WI38 (cell line): Measurements from ENCODE around the gene VAPA.

Experiments used
- H3K4me3 ChIP-seq: 2 replicates; pipeline ENCODE4 v1.5.1; 2011; ENCODE audit warnings: low read depth, mild to moderate bottlenecking, control low read depth, low read length
- CTCF ChIP-seq: IDR thresholded peaks from 2 replicates; pipeline ENCODE4 v1.5.1; 2012; ENCODE audit warnings: low read depth, mild to moderate bottlenecking, control low read depth, low read length

Gene VAPA

GRCh38 chr18:9995631-9996030 lies 81.8 kb downstream of the VAPA start:
- no peak for TF ChIP-seq CTCF
- no peak overlapping the region for H3K4me3 ChIP-seq

GRCh38 chr18:9996094-9996493 lies 82.3 kb downstream of the VAPA start:
- no peak overlapping the region for H3K4me3 ChIP-seq
- no peak for TF ChIP-seq CTCF

GRCh38 chr18:9997711-9998110 lies 83.9 kb downstream of the VAPA start:
- H3K4me3 ChIP-seq: no peak overlapping the region
- no peak for TF ChIP-seq CTCF

GRCh38 chr18:9998330-9998729 lies 84.5 kb downstream of the VAPA start:
- no peak overlapping the region for H3K4me3 ChIP-seq
- TF ChIP-seq CTCF: no peak

GRCh38 chr18:10002280-10002679 lies 88.5 kb downstream of the VAPA start:
- TF ChIP-seq CTCF: no peak
- H3K4me3 ChIP-seq: no peak overlapping the region

GRCh38 chr18:10003281-10003680 lies 89.5 kb downstream of the VAPA start:
- no peak overlapping the region for H3K4me3 ChIP-seq
- TF ChIP-seq CTCF: no peak

- H3K4me3 ChIP-seq: no peak overlapping the region
- TF ChIP-seq CTCF: no peak
Observed at GRCh38 chr18:10003866-10004265, 90.0 kb downstream of the VAPA start.
